Measurements from ENCODE around the gene TTC28. TPM values are rescaled to one million over a fixed set of nuclear protein-coding genes. Genes with fewer than 3 reads are reported as not detected.

TTC28 gene
- total and polyA plus RNA-seq, 10 of the 15 experiments (the other 5 are each of a cell fraction or from before 2014, with no cell fraction given), result 0.15 to 8.4 (median 1.4) TPM

DNA sequence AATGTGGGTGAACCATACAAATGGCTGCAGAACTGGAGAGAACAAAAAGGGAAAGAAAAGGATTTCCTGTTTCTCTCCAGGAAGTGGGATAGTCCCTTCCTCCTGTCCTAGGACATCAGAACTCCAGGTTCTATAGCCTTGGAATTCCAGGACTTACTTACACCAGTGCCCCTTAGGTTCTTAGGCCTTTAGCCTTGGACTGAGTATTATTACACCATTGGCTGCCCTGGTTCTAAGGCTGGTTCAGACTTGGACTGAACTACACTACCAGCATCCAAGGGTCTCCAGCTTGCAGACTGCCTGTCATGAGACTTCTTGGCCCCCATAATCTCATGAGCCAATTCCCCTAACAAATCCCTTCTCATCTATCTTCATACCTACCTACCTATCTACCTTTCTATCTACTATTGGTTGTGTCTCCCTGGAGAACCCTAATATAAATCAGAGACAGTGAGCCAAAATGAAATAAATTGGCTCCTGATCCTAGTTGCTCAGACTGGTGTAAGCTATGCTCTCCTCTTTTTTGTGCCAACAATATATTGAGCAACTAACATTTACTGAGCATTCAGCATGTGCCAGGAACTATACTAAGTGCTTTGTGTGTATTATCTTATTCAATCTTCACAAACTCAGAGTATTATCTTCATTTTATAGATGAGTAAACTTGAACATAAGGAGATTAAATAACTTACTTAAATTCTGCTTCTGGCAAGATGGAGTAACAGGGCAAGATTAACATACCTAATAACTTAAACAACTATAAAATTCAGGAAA lies 303.7 kb downstream of the TTC28 start (continued):
- TF ChIP-seq GABPA (IDR thresholded peaks at IDR 0.05; ENCODE audit: low read depth) (no peak), JUND (IDR thresholded peaks at IDR 0.05; ENCODE audit: low read depth, low read length) (no peak), CBX5 (IDR thresholded peaks at IDR 0.05; ENCODE audit: low read depth) (no peak), ESRRA (IDR thresholded peaks at IDR 0.05; ENCODE audit: low read length) (no peak), EGR1 (IDR thresholded peaks at IDR 0.05; ENCODE audit: borderline replicate concordance in 1 of 2, low read depth in 2 of 2, low read length in 2 of 2) (no peak)
- TF ChIP-seq, protein P1, sequence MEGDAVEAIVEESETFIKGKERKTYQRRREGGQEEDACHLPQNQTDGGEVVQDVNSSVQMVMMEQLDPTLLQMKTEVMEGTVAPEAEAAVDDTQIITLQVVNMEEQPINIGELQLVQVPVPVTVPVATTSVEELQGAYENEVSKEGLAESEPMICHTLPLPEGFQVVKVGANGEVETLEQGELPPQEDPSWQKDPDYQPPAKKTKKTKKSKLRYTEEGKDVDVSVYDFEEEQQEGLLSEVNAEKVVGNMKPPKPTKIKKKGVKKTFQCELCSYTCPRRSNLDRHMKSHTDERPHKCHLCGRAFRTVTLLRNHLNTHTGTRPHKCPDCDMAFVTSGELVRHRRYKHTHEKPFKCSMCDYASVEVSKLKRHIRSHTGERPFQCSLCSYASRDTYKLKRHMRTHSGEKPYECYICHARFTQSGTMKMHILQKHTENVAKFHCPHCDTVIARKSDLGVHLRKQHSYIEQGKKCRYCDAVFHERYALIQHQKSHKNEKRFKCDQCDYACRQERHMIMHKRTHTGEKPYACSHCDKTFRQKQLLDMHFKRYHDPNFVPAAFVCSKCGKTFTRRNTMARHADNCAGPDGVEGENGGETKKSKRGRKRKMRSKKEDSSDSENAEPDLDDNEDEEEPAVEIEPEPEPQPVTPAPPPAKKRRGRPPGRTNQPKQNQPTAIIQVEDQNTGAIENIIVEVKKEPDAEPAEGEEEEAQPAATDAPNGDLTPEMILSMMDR (IDR thresholded peaks at IDR 0.05 in 2 of 3, conservative IDR thresholded peaks at IDR 0.05 in 1 of 3; ENCODE audit: control insufficient read depth in 2 of 3, extremely low read depth in 1 of 3, insufficient read depth in 1 of 3, low read depth in 3 of 3, low read length in 3 of 3), result no peak

DNA sequence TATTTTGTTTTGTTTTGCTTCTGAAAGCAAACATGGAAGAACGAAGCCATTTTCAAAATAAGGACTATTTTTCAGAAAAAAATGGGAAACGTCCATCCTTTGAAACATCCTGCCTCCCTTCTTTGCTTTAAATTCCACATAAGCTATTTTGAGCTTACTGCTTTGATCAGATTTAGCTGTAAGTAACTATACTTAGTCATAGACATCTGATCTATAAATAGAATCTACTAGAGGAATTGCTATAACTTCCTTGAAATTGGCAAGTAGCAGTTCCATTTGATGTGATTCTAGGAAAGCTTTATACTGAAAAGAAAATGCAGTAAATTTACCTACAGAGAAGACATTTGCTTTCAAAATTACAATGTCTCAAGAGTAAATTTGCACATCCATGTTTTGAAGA lies 305.8 kb downstream of the TTC28 start:
- DNase-seq (ENCODE audit: low read depth, low spot score) (no peak), ATAC-seq (no peak), FAIRE-seq (no peak)
- ChIA-PET POLR2A (no interaction called here), RAD21 (ENCODE audit: unreplicated experiment) (no interaction called here), SMC1A (ENCODE audit: uncharacterized antibody, unreplicated experiment) (no interaction called here), CTCF (interaction anchor here (0.9 kb wide), 1 partner anchor 9 kb away, joined by 4 read pairs; no protein-coding TSS in a partner anchor)
- H3K4me1 ChIP-seq (ENCODE audit: control insufficient read depth, insufficient read depth, low read length), result no peaks in the 10 kb centered on the region
- in situ Hi-C loops (cut with MboI), result no loop called here
- intact Hi-C loops (cut with micrococcal nuclease; ENCODE audit: unreplicated experiment), result no loop called here
- no peak overlapping the region for H3K27ac ChIP-seq (ENCODE audit: control insufficient read depth, insufficient read depth)
- no peak overlapping the region for H3K9ac ChIP-seq (ENCODE audit: control insufficient read depth, insufficient read depth, low read length)
- H3K79me2 ChIP-seq (ENCODE audit: control insufficient read depth, insufficient read depth, low read length), result no peaks in the 10 kb centered on the region
- BruUV-seq (replicated peaks), result no TSS peak
- H4K20me1 ChIP-seq (ENCODE audit: control insufficient read depth, insufficient read depth), result no peaks in the 10 kb centered on the region
- H3K4me2 ChIP-seq (ENCODE audit: control insufficient read depth, insufficient read depth), result no peak overlapping the region
- H3K4me3 ChIP-seq, result no peak overlapping the region
- H3K27me3 ChIP-seq (replicated peaks in 1 of 2; ENCODE audit: control insufficient read depth in 2 of 2, insufficient read depth in 2 of 2, low read length in 1 of 2), result no peaks in the 10 kb centered on the region
- 0% methylated on average over 2 of the region's 2 CpGs for WGBS (ENCODE audit: insufficient coverage, insufficient replicate concordance, low lambda C conversion rate, missing lambda C conversion rate)
- no peak overlapping the region for H2AFZ ChIP-seq (ENCODE audit: control insufficient read depth, low read depth, low read length)
- no peaks in the 10 kb centered on the region for H3K36me3 ChIP-seq (ENCODE audit: control insufficient read depth in 2 of 2, insufficient read depth in 2 of 2, low read length in 1 of 2)
- no peaks in the 10 kb centered on the region for H3K9me3 ChIP-seq (replicated peaks; ENCODE audit: control insufficient read depth, insufficient read depth, low read length)
- TF ChIP-seq, protein P2, sequence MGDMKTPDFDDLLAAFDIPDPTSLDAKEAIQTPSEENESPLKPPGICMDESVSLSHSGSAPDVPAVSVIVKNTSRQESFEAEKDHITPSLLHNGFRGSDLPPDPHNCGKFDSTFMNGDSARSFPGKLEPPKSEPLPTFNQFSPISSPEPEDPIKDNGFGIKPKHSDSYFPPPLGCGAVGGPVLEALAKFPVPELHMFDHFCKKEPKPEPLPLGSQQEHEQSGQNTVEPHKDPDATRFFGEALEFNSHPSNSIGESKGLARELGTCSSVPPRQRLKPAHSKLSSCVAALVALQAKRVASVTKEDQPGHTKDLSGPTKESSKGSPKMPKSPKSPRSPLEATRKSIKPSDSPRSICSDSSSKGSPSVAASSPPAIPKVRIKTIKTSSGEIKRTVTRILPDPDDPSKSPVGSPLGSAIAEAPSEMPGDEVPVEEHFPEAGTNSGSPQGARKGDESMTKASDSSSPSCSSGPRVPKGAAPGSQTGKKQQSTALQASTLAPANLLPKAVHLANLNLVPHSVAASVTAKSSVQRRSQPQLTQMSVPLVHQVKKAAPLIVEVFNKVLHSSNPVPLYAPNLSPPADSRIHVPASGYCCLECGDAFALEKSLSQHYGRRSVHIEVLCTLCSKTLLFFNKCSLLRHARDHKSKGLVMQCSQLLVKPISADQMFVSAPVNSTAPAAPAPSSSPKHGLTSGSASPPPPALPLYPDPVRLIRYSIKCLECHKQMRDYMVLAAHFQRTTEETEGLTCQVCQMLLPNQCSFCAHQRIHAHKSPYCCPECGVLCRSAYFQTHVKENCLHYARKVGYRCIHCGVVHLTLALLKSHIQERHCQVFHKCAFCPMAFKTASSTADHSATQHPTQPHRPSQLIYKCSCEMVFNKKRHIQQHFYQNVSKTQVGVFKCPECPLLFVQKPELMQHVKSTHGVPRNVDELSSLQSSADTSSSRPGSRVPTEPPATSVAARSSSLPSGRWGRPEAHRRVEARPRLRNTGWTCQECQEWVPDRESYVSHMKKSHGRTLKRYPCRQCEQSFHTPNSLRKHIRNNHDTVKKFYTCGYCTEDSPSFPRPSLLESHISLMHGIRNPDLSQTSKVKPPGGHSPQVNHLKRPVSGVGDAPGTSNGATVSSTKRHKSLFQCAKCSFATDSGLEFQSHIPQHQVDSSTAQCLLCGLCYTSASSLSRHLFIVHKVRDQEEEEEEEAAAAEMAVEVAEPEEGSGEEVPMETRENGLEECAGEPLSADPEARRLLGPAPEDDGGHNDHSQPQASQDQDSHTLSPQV (IDR thresholded peaks at IDR 0.05), result no peak
- TF ChIP-seq, protein P3, sequence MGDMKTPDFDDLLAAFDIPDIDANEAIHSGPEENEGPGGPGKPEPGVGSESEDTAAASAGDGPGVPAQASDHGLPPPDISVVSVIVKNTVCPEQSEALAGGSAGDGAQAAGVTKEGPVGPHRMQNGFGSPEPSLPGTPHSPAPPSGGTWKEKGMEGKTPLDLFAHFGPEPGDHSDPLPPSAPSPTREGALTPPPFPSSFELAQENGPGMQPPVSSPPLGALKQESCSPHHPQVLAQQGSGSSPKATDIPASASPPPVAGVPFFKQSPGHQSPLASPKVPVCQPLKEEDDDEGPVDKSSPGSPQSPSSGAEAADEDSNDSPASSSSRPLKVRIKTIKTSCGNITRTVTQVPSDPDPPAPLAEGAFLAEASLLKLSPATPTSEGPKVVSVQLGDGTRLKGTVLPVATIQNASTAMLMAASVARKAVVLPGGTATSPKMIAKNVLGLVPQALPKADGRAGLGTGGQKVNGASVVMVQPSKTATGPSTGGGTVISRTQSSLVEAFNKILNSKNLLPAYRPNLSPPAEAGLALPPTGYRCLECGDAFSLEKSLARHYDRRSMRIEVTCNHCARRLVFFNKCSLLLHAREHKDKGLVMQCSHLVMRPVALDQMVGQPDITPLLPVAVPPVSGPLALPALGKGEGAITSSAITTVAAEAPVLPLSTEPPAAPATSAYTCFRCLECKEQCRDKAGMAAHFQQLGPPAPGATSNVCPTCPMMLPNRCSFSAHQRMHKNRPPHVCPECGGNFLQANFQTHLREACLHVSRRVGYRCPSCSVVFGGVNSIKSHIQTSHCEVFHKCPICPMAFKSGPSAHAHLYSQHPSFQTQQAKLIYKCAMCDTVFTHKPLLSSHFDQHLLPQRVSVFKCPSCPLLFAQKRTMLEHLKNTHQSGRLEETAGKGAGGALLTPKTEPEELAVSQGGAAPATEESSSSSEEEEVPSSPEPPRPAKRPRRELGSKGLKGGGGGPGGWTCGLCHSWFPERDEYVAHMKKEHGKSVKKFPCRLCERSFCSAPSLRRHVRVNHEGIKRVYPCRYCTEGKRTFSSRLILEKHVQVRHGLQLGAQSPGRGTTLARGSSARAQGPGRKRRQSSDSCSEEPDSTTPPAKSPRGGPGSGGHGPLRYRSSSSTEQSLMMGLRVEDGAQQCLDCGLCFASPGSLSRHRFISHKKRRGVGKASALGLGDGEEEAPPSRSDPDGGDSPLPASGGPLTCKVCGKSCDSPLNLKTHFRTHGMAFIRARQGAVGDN (IDR thresholded peaks at IDR 0.05), result no peak
- TF ChIP-seq MYB (IDR thresholded peaks at IDR 0.05; ENCODE audit: borderline replicate concordance, low read depth, low read length) (no peak), CREM (IDR thresholded peaks at IDR 0.05; ENCODE audit: low read depth) (no peak), EZH2 (IDR thresholded peaks at IDR 0.05; ENCODE audit: borderline replicate concordance, control insufficient read depth, low read depth, low read length) (no peak), RFX5 (IDR thresholded peaks at IDR 0.05; ENCODE audit: low read depth, low read length) (no peak)

Measured in GM12878 (cell line).